Epidermal melanocyte (primary cell): ENCODE measurements around the gene NDUFB3.
A peak's percentile ranks its signal among the peaks of the same experiment; 100 is the strongest.
"Not testable (repeated sequence)": the region's sequence is repeated elsewhere in the genome, so short reads cannot be mapped to it uniquely, and the experiment has no call there.

Experiments
- DNase-seq: peaks from one replicate; pipeline ENCODE4 v3.0.0; 2011; ENCODE audit warnings: low spot score; ENCODE audit not compliant: insufficient read length

The NDUFB3 gene

GRCh38 chr2:201071479-201072200 is at the start of gene NDUFB3, which contains the start of gene HYCC2:
TSS of gene NDUFB3 (plus strand) at chr2:201072001. CDS start at chr2:201078883, 6,882 bp downstream.
TSS of gene HYCC2 (minus strand) at chr2:201071671. CDS start at chr2:201024009, 47,662 bp downstream.
- DNase-seq: peak; percentile 95

- no peak for DNase-seq
These were observed 47.3 kb upstream of the NDUFB3 start for GRCh38 chr2:201024518-201024917.

GRCh38 chr2:201034355-201034754 is 37.4 kb upstream of the NDUFB3 start:
- DNase-seq: not testable (repeated sequence)

DNA sequence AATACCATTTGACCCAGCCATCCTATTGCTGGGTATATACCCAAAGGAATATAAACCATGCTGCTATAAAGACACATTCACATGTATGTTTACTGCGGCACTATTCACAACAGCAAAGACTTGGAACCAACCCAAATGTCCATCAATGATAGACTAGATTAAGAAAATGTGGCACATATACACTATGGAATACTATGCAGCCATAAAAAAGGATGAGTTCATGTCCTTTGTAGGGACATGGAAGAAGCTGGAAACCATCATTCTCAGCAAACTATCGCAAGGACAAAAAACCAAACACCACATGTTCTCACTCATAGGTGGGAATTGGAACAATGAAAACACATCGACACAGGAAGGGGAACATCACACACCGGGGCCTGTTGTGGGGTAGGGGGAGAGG is 33.4 kb upstream of the NDUFB3 start:
- not testable (repeated sequence) for DNase-seq

DNA sequence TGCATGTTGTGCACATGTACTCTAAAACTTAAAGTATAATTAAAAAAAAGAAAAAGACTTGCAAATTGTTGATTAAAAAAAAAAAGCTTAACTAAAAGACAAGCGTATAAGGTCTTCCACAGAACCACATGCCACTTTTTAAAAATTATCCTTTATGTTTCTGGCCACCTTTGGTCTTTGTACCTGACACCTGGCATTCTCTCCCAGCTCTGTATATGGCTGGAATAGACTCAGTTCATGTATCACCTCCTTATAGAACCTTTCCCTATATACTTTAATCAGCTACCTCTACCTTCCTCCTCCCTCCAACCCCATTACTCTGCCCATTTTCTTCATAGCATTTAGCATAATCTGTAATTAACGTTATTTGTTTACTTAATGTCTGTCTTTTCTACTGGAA is 32.9 kb upstream of the NDUFB3 start:
- DNase-seq: no peak

DNA sequence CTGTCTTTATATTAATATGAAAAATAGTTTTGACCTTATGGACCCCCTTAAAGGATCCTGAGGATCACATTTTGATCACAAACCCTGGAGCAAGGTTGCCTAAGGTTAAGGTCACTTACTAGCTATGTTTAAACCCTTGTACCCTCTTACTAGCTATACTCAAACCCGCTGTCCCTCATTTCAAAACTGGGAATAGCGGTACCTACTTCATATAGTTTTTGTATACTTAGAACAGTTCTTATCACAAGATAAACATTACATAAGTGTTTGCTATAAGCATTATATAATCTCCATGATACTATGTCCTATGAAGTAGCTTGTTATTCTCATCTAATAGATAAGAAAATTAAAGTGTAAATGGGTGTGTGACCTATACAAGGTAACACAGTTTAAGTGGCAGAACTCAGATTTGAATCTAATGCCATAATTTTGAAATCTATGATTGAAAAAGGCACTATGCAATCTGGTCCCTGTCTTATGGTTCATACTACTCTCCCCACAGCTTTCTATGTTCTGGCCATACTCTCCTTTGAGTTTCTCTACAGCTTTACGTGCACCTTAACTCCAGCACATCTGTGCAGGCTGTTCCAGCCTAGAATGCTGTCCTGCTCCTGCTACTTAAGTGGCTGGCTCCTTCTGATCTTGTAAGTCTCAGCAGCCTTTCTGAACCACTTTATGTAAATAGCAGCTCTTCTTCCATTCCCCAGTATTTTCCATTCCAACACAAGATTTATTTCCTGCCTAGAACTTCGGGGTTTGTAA is 30.8 kb upstream of the NDUFB3 start:
- no peak for DNase-seq

DNA sequence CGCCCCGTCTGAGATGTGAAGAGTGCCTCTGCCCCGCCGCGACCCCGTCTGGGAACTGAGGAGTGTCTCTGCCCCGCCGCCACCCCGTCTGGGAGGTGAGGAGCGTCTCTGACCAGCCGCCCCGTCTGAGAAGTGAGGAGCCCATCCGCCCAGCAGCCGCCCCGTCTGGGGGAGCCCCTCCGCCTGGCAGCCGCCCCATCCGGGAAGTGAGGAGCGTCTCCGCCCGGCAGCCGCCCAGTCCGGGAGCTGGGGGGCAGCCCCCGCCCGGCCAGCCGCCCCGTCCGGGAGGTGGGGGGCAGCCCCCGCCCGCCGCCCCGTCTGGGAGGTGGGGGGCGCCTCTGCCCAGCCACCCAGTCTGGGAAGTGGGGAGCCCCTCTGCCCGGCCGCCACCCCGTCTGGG is 29.4 kb upstream of the NDUFB3 start:
- not testable (repeated sequence) for DNase-seq

DNA sequence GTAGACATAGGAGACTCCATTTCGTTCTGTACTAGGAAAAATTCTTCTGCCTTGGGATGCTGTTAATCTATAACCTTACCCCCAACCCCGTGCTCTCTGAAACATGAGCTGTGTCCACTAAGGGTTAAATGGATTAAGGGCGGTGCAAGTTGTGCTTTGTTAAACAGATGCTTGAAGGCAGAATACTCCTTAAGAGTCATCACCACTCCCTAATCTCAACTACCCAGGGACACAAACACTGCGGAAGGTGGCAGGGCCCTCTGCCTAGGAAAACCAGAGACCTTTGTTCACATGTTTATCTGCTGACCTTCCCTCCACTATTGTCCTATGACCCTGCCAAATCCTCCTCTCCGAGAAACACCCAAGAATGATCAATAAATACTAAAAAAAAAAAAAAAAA is 28.8 kb upstream of the NDUFB3 start:
- DNase-seq: not testable (repeated sequence)

GRCh38 chr2:201046881-201047280 is 24.9 kb upstream of the NDUFB3 start:
- DNase-seq: no peak

GRCh38 chr2:201049455-201049854 is 22.3 kb upstream of the NDUFB3 start:
- no peak for DNase-seq

GRCh38 chr2:201057087-201057521 is 14.7 kb upstream of the NDUFB3 start:
- DNase-seq: no peak

DNA sequence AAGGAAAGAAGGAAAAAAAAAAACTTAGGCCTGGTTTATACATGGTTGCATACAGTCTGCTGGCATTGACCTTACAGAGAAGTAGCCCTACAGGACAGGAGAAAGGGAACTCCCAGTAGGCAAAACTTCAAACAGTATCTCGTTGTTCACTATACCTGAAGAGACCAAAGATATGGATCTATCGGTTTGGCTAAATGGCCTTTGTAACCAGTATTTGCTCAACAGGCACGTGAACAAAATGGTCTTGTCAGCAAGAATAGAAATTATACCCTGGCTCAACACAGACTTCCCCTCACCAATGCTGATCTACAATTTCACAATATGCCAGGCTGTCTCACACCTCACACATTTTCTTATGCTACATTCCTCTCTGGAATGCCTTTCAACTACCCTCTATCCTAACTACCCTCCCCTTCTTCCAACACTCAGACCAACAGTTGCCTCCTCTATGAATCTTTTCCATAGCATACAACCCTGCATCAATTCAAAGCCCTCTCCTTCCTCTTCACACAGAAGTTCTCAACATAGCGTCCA is 14.0 kb upstream of the NDUFB3 start:
- DNase-seq: no peak

GRCh38 chr2:201058914-201059313 is 12.9 kb upstream of the NDUFB3 start:
- no peak for DNase-seq

GRCh38 chr2:201059961-201060755 is 11.6 kb upstream of the NDUFB3 start:
- no peak for DNase-seq

DNA sequence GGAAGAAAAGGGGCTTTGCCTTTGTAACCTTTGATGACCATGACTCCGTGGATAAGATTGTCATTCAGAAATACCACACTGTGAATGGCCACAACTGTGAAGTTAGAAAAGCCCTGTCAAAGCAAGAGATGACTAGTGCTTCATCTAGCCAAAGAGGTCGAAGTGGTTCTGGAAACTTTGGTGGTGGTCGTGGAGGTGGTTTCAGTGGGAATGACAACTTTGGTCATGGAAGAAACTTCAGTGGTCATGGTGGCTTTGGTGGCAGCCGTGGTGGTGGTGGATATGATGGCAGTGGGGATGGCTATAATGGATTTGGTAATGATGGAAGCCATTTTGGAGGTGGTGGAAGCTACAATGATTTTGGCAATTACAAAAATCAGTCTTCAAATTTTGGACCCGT is 8.3 kb upstream of the NDUFB3 start:
- DNase-seq: not testable (repeated sequence)

- no peak for DNase-seq
These were observed 6.9 kb upstream of the NDUFB3 start for GRCh38 chr2:201064797-201065329.

- no peak for DNase-seq
These were observed 788 bp upstream of the NDUFB3 start for GRCh38 chr2:201070948-201071478.

DNA sequence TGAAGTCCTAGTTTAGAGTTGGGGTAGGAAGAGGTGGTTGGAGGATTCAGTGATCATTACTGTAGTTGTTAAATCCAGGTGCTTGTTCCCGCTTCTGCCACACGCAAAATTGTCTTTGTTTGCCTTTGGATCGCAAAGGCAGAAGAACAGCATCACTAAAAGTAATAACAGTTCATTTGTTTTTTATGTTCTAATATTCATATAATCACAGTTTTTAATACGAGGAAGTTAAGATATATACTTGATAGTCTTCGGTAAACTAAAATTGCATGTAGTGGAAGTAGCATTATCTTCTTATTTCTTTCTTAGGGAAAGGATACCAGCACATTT is 365 bp downstream of the NDUFB3 start:
- no peak for DNase-seq

GRCh38 chr2:201073071-201073470 is 1.3 kb downstream of the NDUFB3 start:
- no peak for DNase-seq

- no peak for DNase-seq
These were observed 3.2 kb downstream of the NDUFB3 start for GRCh38 chr2:201074996-201075395.

DNA sequence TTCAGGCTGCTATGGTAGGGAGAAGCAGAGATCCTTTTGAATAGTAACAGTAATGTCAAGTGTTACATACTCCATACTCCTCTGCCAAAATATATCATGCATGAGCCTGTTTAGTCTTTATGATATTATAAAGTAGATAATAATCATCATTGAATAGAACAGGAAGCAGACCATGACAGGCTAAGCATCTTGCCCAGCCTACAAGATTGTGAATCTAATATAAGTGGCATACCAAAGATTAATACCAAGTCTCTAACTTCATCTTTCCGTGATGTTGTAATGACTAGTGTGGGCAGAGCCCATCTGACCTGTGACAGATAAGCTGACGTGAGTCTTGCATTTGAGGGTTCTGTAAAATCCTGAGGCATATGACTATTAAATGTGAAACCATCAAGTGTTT is 13.1 kb downstream of the NDUFB3 start:
- DNase-seq: no peak
